Loucy (cell line): ENCODE measurements around the gene SAP30L.

ENCODE experiments used
- H2AFZ ChIP-seq: fragments of 200-600 bp; sonication (generic); 2 replicates; pipeline ENCODE4 v1.6.0; 2016; ENCODE audit warnings: antibody characterized with exemption, mild to moderate bottlenecking, low read length, moderate library complexity
- H3F3A ChIP-seq: fragments of 200-600 bp; 2 replicates; pipeline ENCODE4 v1.6.0; 2016; ENCODE audit warnings: antibody characterized with exemption, low read depth, mild to moderate bottlenecking
- H3K27me3 ChIP-seq: fragments of 200-600 bp; sonication (generic); 2 replicates; pipeline ENCODE4 v1.6.1; 2014; ENCODE audit warnings: low read length, mild to moderate bottlenecking; ENCODE audit not compliant: insufficient read depth, poor library complexity, severe bottlenecking
- H3K36me3 ChIP-seq: fragments of 200-600 bp; sonication (generic); 2 replicates; pipeline ENCODE4 v1.6.1; 2016; ENCODE audit warnings: low read length; ENCODE audit not compliant: insufficient read depth
- H3K4me1 ChIP-seq: fragments of 200-600 bp; sonication (generic); 2 replicates; pipeline ENCODE4 v1.5.1; 2014; ENCODE audit warnings: low read length, mild to moderate bottlenecking; ENCODE audit not compliant: insufficient read depth, poor library complexity, severe bottlenecking
- H3K4me2 ChIP-seq: fragments of 200-600 bp; sonication (generic); 2 replicates; pipeline ENCODE4 v1.6.0; 2014; ENCODE audit warnings: antibody characterized with exemption, low read length, low read depth, mild to moderate bottlenecking; ENCODE audit not compliant: poor library complexity, severe bottlenecking
- H3K4me3 ChIP-seq: fragments of 200-600 bp; sonication (generic); 2 replicates; pipeline ENCODE4 v1.5.1; 2014; ENCODE audit warnings: low read length, mild to moderate bottlenecking, mixed read lengths; ENCODE audit not compliant: poor library complexity, severe bottlenecking
- H3K79me2 ChIP-seq: fragments of 200-600 bp; sonication (generic); 2 replicates; pipeline ENCODE4 v1.6.1; 2014; ENCODE audit warnings: low read length; ENCODE audit not compliant: insufficient read depth
- H3K9ac ChIP-seq: fragments of 200-600 bp; sonication (generic); 2 replicates; pipeline ENCODE4 v1.6.0; 2014; ENCODE audit warnings: mild to moderate bottlenecking, low read depth, low read length, moderate library complexity; ENCODE audit not compliant: poor library complexity, severe bottlenecking
- H3K9me2 ChIP-seq: fragments of 200-600 bp; sonication (generic); replicated peaks from 2 replicates; pipeline ENCODE4 v1.6.1; 2016; ENCODE audit warnings: low read depth, low read length, mixed read lengths
- H3K9me3 ChIP-seq: fragments of 200-600 bp; sonication (generic); 2 replicates; pipeline ENCODE4 v1.6.1; 2014; ENCODE audit warnings: mild to moderate bottlenecking, antibody characterized with exemption, low read length, low read depth; ENCODE audit not compliant: insufficient read depth
- H4K20me1 ChIP-seq: fragments of 200-600 bp; sonication (generic); 2 replicates; pipeline ENCODE4 v1.6.0; 2014; ENCODE audit warnings: antibody characterized with exemption, low read length, mild to moderate bottlenecking; ENCODE audit not compliant: insufficient read depth, poor library complexity, severe bottlenecking
- EZH2phosphoT487 ChIP-seq: fragments of 200-600 bp; IDR thresholded peaks from 2 replicates; pipeline ENCODE4 v1.6.1; 2018; ENCODE audit warnings: antibody characterized with exemption, mild to moderate bottlenecking, moderate library complexity, borderline replicate concordance
- TF ChIP-seq, protein P1 (sequence below): fragments of 200-600 bp; sonication (generic); conservative IDR thresholded peaks from 2 replicates; pipeline ENCODE4 v1.5.1; 2014; ENCODE audit warnings: mild to moderate bottlenecking, antibody characterized with exemption, low read length

The SAP30L gene

DNA sequence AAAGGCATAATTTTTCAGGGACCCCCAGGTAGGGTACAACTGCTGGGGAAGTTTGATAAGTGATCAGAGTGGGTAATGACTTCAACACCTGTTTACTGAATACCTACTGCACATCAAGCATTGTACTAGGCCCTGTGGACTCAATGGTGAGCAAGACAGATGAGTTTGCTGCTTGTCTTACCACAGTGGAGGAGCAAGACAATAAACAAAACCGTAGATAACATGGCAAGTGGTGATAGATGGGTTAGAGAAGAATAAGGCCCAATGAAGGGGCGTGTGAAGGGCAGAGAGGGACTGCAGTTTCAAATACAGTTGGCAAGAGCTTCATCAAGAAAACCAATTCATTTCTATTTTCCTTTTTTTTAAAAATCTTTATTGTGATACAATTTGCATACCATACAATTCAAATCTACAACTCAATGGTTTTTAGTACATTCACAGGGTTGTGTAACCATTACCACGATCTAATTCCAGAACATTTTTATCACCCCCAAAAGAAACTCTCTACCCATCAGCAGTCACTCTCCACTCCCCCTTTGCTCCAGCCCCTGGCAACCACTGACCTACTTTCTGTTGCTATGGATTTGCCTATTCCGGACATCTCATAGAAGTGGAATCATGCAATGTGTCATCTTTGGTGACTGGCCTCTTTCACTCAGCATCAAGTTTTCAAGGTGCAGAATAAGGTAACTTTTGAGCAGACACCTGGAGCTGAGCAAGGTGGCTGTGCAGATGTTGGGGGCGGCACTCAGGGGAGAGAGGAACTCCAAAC, 64.2 kb downstream of the SAP30L start:
- TF ChIP-seq, protein P1, sequence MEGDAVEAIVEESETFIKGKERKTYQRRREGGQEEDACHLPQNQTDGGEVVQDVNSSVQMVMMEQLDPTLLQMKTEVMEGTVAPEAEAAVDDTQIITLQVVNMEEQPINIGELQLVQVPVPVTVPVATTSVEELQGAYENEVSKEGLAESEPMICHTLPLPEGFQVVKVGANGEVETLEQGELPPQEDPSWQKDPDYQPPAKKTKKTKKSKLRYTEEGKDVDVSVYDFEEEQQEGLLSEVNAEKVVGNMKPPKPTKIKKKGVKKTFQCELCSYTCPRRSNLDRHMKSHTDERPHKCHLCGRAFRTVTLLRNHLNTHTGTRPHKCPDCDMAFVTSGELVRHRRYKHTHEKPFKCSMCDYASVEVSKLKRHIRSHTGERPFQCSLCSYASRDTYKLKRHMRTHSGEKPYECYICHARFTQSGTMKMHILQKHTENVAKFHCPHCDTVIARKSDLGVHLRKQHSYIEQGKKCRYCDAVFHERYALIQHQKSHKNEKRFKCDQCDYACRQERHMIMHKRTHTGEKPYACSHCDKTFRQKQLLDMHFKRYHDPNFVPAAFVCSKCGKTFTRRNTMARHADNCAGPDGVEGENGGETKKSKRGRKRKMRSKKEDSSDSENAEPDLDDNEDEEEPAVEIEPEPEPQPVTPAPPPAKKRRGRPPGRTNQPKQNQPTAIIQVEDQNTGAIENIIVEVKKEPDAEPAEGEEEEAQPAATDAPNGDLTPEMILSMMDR = no peak
- TF ChIP-seq EZH2phosphoT487 = no peak
- H3K36me3 ChIP-seq = no peaks in the 10 kb centered on the region

More for the DNA sequence above, 64.2 kb downstream of the SAP30L start:
- Histone ChIP-seq H3F3A (no peaks in the 10 kb centered on the region), H3K4me1 (no peaks in the 10 kb centered on the region), H3K9me2 (no peaks in the 10 kb centered on the region), H2AFZ (no peak overlapping the region), H3K4me2 (no peak overlapping the region), H3K9me3 (no peaks in the 10 kb centered on the region), H3K79me2 (no peaks in the 10 kb centered on the region), H3K4me3 (no peak overlapping the region), H3K27me3 (no peaks in the 10 kb centered on the region), H3K9ac (no peak overlapping the region), H4K20me1 (no peaks in the 10 kb centered on the region)
